Body of pancreas (tissue), 4 donors: Measurements from ENCODE around the gene BARX1. TPM values are rescaled to one million over a fixed set of nuclear protein-coding genes. Genes with fewer than 3 reads are reported as not detected.
A peak's percentile ranks its signal among the peaks of the same experiment; 100 is the strongest.
"Not testable (repeated sequence)": the region's sequence is repeated elsewhere in the genome, so short reads cannot be mapped to it uniquely, and the experiment has no call there.

Experiments used
- ATAC-seq: fragments of 150-250 bp; one replicate; pipeline ENCODE4 v1.9.1; 2016
- DNase-seq, 4 donors: peaks; one replicate each; pipeline ENCODE4 v3.0.0-alpha.2; 2019
- H3K27ac ChIP-seq, 4 donors: fragments of 200-600 bp; sonication (generic); 1 replicate in 3 of 4; 2 replicates in 1 of 4; pipeline versions ENCODE4 v1.5.1 to v1.6.1; 2016 to 2019; ENCODE audit warnings: mild to moderate bottlenecking in 1 of 4, mixed read lengths in 1 of 4, moderate library complexity in 1 of 4
- H3K27me3 ChIP-seq, 2 donors: fragments of 200-600 bp; sonication (generic); one replicate each; pipeline ENCODE4 v1.6.0; 2016; ENCODE audit warnings: mild to moderate bottlenecking in 1 of 2
- H3K36me3 ChIP-seq, 2 donors: fragments of 200-600 bp; sonication (generic); replicated peaks in 1 of 2; 2 replicates each; pipeline ENCODE4 v1.5.1; 2016; ENCODE audit warnings: low read depth in 2 of 2; ENCODE audit not compliant: insufficient read depth in 1 of 2
- H3K4me1 ChIP-seq: fragments of 200-600 bp; sonication (generic); one replicate; pipeline ENCODE4 v1.6.0; 2016
- H3K4me3 ChIP-seq, 2 donors: fragments of 200-600 bp; sonication (generic); 1 replicate in 1 of 2; 2 replicates in 1 of 2; pipeline ENCODE4 v1.5.1; 2016 to 2019
- H3K9me3 ChIP-seq, 3 donors: fragments of 200-600 bp; sonication (generic); 1 replicate in 2 of 3; 2 replicates in 1 of 3; pipeline ENCODE4 v1.5.1; 2016
- POLR2A ChIP-seq, 3 donors: fragments of 450-650 bp; IDR thresholded peaks; one replicate each; pipeline ENCODE4 v1.6.1; 2016; ENCODE audit warnings: antibody characterized with exemption in 3 of 3, mild to moderate bottlenecking in 2 of 3
- WGBS, 2 donors: methylation state at CpG; one replicate each; pipeline ENCODE4 v1.1.5; 2017; 5-methylcytosine and 5-hydroxymethylcytosine counted together
- intact Hi-C: fragments of 100-400 bp; cut with DNase I; formaldehyde crosslinking; loops from one replicate; pipeline ENCODE4 v1.15.1; 2023
- total RNA-seq, 2 donors: library from RNA; depleted of rRNA; stranded (reverse); fragments of >200 nt; gene quantifications; one replicate each; pipeline ENCODE4 v1.1.0, GENCODE V29; 2016
- TF ChIP-seq, protein P1 (sequence below), 7 experiments: fragments of 450-650 bp in 4 of 7; fragments of 200-600 bp in 3 of 7; sonication (generic) in 3 of 7; IDR thresholded peaks; one replicate each; pipeline ENCODE4 v1.5.1; 2016 to 2019; ENCODE audit warnings: antibody characterized with exemption in 7 of 7

The BARX1 gene
- total RNA-seq, 2 donors from 2014 or later = 0.26 to 5.6 TPM

- TF ChIP-seq, protein P1, sequence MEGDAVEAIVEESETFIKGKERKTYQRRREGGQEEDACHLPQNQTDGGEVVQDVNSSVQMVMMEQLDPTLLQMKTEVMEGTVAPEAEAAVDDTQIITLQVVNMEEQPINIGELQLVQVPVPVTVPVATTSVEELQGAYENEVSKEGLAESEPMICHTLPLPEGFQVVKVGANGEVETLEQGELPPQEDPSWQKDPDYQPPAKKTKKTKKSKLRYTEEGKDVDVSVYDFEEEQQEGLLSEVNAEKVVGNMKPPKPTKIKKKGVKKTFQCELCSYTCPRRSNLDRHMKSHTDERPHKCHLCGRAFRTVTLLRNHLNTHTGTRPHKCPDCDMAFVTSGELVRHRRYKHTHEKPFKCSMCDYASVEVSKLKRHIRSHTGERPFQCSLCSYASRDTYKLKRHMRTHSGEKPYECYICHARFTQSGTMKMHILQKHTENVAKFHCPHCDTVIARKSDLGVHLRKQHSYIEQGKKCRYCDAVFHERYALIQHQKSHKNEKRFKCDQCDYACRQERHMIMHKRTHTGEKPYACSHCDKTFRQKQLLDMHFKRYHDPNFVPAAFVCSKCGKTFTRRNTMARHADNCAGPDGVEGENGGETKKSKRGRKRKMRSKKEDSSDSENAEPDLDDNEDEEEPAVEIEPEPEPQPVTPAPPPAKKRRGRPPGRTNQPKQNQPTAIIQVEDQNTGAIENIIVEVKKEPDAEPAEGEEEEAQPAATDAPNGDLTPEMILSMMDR (IDR thresholded peaks at IDR 0.05) = no peak
- H3K4me3 ChIP-seq = no peak overlapping the region
- H3K36me3 ChIP-seq = no peaks in the 10 kb centered on the region
- 51 to 65% methylated on average over 4 to 8 of the region's 8 CpGs for WGBS, 2 donors
- H3K9me3 ChIP-seq = no peaks in the 10 kb centered on the region
- H3K27me3 ChIP-seq = peaks cover 0 to 24% of the 10 kb centered on the region in 2 donors
- H3K4me1 ChIP-seq = peaks cover 21% of the 10 kb centered on the region
- no peak overlapping the region for H3K27ac ChIP-seq
- DNase-seq (no peak), ATAC-seq (no peak)
- intact Hi-C loops = loop anchor here (10.0 kb wide), 1 partner anchor 139 kb away; no protein-coding TSS in a partner anchor
Observed at GRCh38 chr9:93963969-93964368, 8.8 kb upstream of the BARX1 start.

GRCh38 chr9:93963489-93963888 is 8.3 kb upstream of the BARX1 start:
- ATAC-seq, H3K4me3 ChIP-seq, H3K9me3 ChIP-seq, H3K36me3 ChIP-seq, H3K27ac ChIP-seq, DNase-seq: not testable (repeated sequence)
- H3K27me3 ChIP-seq = peaks cover 0 to 29% of the 10 kb centered on the region in 2 donors
- peaks cover 26% of the 10 kb centered on the region for H3K4me1 ChIP-seq
- 21 to 32% methylated on average over 3 of the region's 3 CpGs for WGBS, 2 donors
- intact Hi-C loops = loop anchor here (10.0 kb wide), 1 partner anchor 139 kb away; no protein-coding TSS in a partner anchor

DNA sequence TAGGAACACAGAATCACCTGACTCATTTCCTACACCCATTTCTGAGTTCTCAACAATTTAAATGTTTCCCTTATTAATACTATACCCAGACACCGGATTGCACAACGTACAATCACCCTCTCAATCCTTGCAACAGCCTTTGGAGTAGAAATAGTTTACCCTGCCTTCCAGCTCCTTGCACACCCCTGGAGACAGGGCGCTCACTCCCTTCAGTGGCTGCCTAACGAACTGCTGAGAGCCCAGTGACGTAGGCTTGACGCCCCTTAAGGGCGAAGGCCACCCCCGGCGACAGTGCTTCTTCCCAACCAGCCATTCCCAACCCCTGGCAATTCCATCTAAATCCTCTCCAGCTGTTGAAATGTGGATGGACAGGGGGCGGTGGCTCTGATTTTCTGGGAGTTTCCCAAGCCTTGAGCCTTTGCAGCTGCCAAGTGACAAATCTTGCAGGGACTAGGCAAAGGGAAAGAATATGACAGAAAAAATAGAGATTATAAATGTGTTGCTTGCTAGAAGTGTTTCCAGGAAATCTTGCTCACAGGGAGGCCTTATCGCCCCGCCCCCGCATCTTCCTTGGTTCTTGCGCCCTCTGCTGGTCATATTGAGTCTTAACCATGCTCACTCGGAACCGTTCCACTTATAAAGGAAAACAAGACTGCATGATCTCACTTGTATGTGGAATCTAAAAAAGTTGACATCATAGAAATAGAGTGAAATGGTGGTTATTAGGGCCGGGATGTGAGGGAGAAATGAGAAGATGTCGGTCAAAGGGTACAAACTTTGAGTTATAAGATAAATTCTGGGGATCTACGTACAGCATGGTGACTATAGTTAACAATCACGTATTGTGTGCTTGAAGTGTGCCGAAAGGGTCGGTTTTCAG is 7.6 kb upstream of the BARX1 start:
- Histone ChIP-seq H3K27me3 (peaks cover 0 to 36% of the 10 kb centered on the region in 2 donors), H3K36me3 (no peaks in the 10 kb centered on the region), H3K4me1 (peaks cover 29% of the 10 kb centered on the region), H3K9me3 (no peaks in the 10 kb centered on the region), H3K4me3 (no peak overlapping the region), H3K27ac (no peak overlapping the region)
- WGBS, 2 donors = 16 to 20% methylated on average over 16 to 22 of the region's 22 CpGs
- peak; percentile 84 for ATAC-seq
- peak; percentile 86 to 88 (median 87) for DNase-seq
- intact Hi-C loops = loop anchor here (10.0 kb wide), 1 partner anchor 138 kb away; no protein-coding TSS in a partner anchor
- no peak for TF ChIP-seq POLR2A (IDR thresholded peaks at IDR 0.05)
- TF ChIP-seq, protein P1 (IDR thresholded peaks at IDR 0.05) = peak; percentile 70 to 93 (median 89)

GRCh38 chr9:93962017-93962416 is 6.9 kb upstream of the BARX1 start:
- Histone ChIP-seq H3K9me3 (no peaks in the 10 kb centered on the region), H3K4me3 (no peak overlapping the region), H3K27ac (no peak overlapping the region), H3K27me3 (peaks cover 0 to 43% of the 10 kb centered on the region in 2 donors), H3K36me3 (no peaks in the 10 kb centered on the region), H3K4me1 (peaks cover 29% of the 10 kb centered on the region)
- ATAC-seq (no peak), DNase-seq (no peak)
- TF ChIP-seq, protein P1 (IDR thresholded peaks at IDR 0.05) = no peak
- TF ChIP-seq POLR2A (IDR thresholded peaks at IDR 0.05) = no peak
- 50 to 85% methylated on average over 1 of the region's 1 CpG for WGBS, 2 donors
- intact Hi-C loops = loop anchor here (10.0 kb wide), 1 partner anchor 137 kb away; no protein-coding TSS in a partner anchor

GRCh38 chr9:93960971-93961841 is 6.1 kb upstream of the BARX1 start:
- 58 to 79% methylated on average over 9 to 11 of the region's 11 CpGs for WGBS, 2 donors
- Histone ChIP-seq H3K4me3 (no peak overlapping the region), H3K27me3 (peaks cover 0 to 49% of the 10 kb centered on the region in 2 donors), H3K36me3 (no peaks in the 10 kb centered on the region), H3K27ac (no peak overlapping the region), H3K4me1 (peaks cover 29% of the 10 kb centered on the region), H3K9me3 (no peaks in the 10 kb centered on the region)
- ATAC-seq (no peak), DNase-seq (no peak)
- intact Hi-C loops = loop anchor here (10.0 kb wide), 1 partner anchor 136 kb away; no protein-coding TSS in a partner anchor
- TF ChIP-seq POLR2A (IDR thresholded peaks at IDR 0.05) = no peak
- TF ChIP-seq, protein P1 (IDR thresholded peaks at IDR 0.05) = no peak
